Measurements from ENCODE around the gene GRPEL1. TPM values are rescaled to one million over a fixed set of nuclear protein-coding genes. Genes with fewer than 3 reads are reported as not detected.
"Not testable (repeated sequence)": the region's sequence is repeated elsewhere in the genome, so short reads cannot be mapped to it uniquely, and the experiment has no call there.

Gene GRPEL1
- total RNA-seq, 1 experiment from 2014 or later: 40.7 TPM

DNA sequence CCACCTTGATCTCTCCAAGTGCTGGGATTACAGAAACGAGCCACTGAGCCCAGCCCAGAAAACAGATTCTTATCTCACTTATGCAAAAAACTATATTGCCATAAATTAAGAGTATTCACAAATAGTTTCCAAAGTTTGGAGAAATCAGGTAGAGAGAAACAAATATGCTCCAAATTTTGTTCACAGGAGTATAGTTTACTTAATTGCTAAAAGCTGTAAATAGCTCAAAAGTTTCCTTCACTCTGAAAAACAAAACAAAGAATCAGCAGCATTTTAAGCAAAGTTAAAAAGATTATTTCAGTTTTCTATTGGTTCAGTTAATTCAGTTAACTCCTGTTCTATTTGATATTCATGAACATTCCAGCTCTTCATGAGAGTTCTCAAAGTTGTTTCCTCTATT lies 18.5 kb upstream of the GRPEL1 start:
- no peak overlapping the region for H2AFZ ChIP-seq (ENCODE audit: low read length)
- no peak overlapping the region for H2BK120ac ChIP-seq (ENCODE audit: low read depth, low read length, poor library complexity, severe bottlenecking)
- H3K27ac ChIP-seq (ENCODE audit: insufficient read length, low read depth, low read length): no peak overlapping the region
- no peak overlapping the region for H2BK15ac ChIP-seq (ENCODE audit: low read depth, low read length)
- H3K4me1 ChIP-seq (ENCODE audit: insufficient read depth, low read length): no peaks in the 10 kb centered on the region
- no peak overlapping the region for H4K8ac ChIP-seq (replicated peaks; ENCODE audit: insufficient read length, low read depth, low read length)
- no CpG with 5 or more reads among the region's 1 CpG for WGBS (ENCODE audit: extremely low coverage, insufficient read length, low lambda C conversion rate)
- H3T11ph ChIP-seq (ENCODE audit: low read length): no peak overlapping the region
- H3K79me2 ChIP-seq (ENCODE audit: insufficient read depth, low read length): no peaks in the 10 kb centered on the region
- H3K4ac ChIP-seq (ENCODE audit: low read depth, low read length): no peak overlapping the region
- Mint-ChIP-seq H3K27me3 (ENCODE audit: low read depth) (peaks cover 93% of the 10 kb centered on the region), H3K9me3 (peaks cover 17 to 19% of the 10 kb centered on the region in 2 experiments), H3K27ac (no peak overlapping the region), H3K4me1 (peaks cover 10 to 13% of the 10 kb centered on the region in 2 experiments), H3K4me3 (no peak overlapping the region), H3K36me3 (ENCODE audit: insufficient read depth in 1 of 3, low read depth in 3 of 3) (no peaks in the 10 kb centered on the region; a peak in 2 of 7 replicates)
- H3K14ac ChIP-seq (ENCODE audit: insufficient read depth, low read length): no peak overlapping the region
- H2AK5ac ChIP-seq (ENCODE audit: insufficient read length, low read length): no peak overlapping the region
- H2BK12ac ChIP-seq (ENCODE audit: insufficient read length, low read depth, low read length): no peak overlapping the region
- H3K18ac ChIP-seq (ENCODE audit: insufficient read length, low read depth, low read length): no peak overlapping the region
- no peak overlapping the region for H2BK5ac ChIP-seq (ENCODE audit: insufficient read length, low read length)
- no peak overlapping the region for H3K23ac ChIP-seq (ENCODE audit: insufficient read length, low read depth, low read length)
- H3K79me1 ChIP-seq (ENCODE audit: insufficient read depth, low read depth, low read length, poor library complexity, severe bottlenecking): no peaks in the 10 kb centered on the region
- no peak overlapping the region for H3K9ac ChIP-seq (ENCODE audit: extremely low read depth, insufficient read length, low read length)
- H3K4me2 ChIP-seq (ENCODE audit: insufficient read depth, insufficient read length, low read length): no peak overlapping the region
- H3K27me3 ChIP-seq (ENCODE audit: insufficient read depth, low read length): peaks cover 16% of the 10 kb centered on the region; the same call in 1 of the 2 replicates
- no peak for DNase-seq
- no peak overlapping the region for H4K5ac ChIP-seq (ENCODE audit: insufficient read length, low read depth, low read length)
- no peak overlapping the region for H2BK20ac ChIP-seq (ENCODE audit: low read depth, low read length, poor library complexity, severe bottlenecking)
- H4K91ac ChIP-seq (ENCODE audit: insufficient read length, low read depth, low read length): no peak overlapping the region
- no peaks in the 10 kb centered on the region for H3K9me3 ChIP-seq (ENCODE audit: control insufficient read depth, low read depth, low read length)
- TF ChIP-seq, protein P1, sequence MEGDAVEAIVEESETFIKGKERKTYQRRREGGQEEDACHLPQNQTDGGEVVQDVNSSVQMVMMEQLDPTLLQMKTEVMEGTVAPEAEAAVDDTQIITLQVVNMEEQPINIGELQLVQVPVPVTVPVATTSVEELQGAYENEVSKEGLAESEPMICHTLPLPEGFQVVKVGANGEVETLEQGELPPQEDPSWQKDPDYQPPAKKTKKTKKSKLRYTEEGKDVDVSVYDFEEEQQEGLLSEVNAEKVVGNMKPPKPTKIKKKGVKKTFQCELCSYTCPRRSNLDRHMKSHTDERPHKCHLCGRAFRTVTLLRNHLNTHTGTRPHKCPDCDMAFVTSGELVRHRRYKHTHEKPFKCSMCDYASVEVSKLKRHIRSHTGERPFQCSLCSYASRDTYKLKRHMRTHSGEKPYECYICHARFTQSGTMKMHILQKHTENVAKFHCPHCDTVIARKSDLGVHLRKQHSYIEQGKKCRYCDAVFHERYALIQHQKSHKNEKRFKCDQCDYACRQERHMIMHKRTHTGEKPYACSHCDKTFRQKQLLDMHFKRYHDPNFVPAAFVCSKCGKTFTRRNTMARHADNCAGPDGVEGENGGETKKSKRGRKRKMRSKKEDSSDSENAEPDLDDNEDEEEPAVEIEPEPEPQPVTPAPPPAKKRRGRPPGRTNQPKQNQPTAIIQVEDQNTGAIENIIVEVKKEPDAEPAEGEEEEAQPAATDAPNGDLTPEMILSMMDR (conservative IDR thresholded peaks at IDR 0.05): no peak
- H4K20me1 ChIP-seq (ENCODE audit: control insufficient read depth, insufficient read depth, insufficient read length): no peaks in the 10 kb centered on the region
- no peaks in the 10 kb centered on the region for H3K23me2 ChIP-seq (ENCODE audit: insufficient read length, low read depth, low read length, poor library complexity, severe bottlenecking)
- H3K56ac ChIP-seq (ENCODE audit: insufficient read length, low read depth, low read length): no peak overlapping the region

DNA sequence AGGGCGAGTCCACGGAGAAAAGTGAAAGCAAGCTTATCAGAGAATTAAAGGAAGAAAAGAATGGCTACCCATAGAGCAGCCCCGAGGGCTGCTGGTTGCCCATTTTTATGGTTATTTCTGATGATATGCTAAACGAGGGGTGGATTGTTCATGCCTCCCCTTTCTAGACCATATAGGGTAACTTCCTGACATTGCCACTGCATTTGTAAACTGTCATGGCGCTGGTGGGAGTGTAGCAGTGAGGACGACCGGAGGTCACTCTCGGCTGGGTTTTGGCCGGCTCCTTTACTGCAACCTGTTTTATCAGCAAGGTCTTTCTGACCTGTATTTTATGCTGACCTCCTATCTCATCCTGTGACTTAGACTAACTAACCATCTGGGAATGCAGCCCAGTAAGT lies 16.7 kb upstream of the GRPEL1 start:
- H2BK12ac ChIP-seq (ENCODE audit: insufficient read length, low read depth, low read length); H4K5ac ChIP-seq (ENCODE audit: insufficient read length, low read depth, low read length); H3K18ac ChIP-seq (ENCODE audit: insufficient read length, low read depth, low read length); H3K23me2 ChIP-seq (ENCODE audit: insufficient read length, low read depth, low read length, poor library complexity, severe bottlenecking); H3K23ac ChIP-seq (ENCODE audit: insufficient read length, low read depth, low read length); H3K4me2 ChIP-seq (ENCODE audit: insufficient read depth, insufficient read length, low read length); H3K56ac ChIP-seq (ENCODE audit: insufficient read length, low read depth, low read length); H3K79me2 ChIP-seq (ENCODE audit: insufficient read depth, low read length); H4K20me1 ChIP-seq (ENCODE audit: control insufficient read depth, insufficient read depth, insufficient read length); H3K27ac Mint-ChIP-seq; H2BK5ac ChIP-seq (ENCODE audit: insufficient read length, low read length); H3K27ac ChIP-seq (ENCODE audit: insufficient read length, low read depth, low read length); H3K4me3 Mint-ChIP-seq; H2BK15ac ChIP-seq (ENCODE audit: low read depth, low read length); H3K4ac ChIP-seq (ENCODE audit: low read depth, low read length); H3K27me3 ChIP-seq (ENCODE audit: insufficient read depth, low read length); DNase-seq; H3K79me1 ChIP-seq (ENCODE audit: insufficient read depth, low read depth, low read length, poor library complexity, severe bottlenecking); H3K14ac ChIP-seq (ENCODE audit: insufficient read depth, low read length); H3K9me3 ChIP-seq (ENCODE audit: control insufficient read depth, low read depth, low read length); H4K91ac ChIP-seq (ENCODE audit: insufficient read length, low read depth, low read length); H2AFZ ChIP-seq (ENCODE audit: low read length); H3K4me1 ChIP-seq (ENCODE audit: insufficient read depth, low read length); H2AK5ac ChIP-seq (ENCODE audit: insufficient read length, low read length); H3T11ph ChIP-seq (ENCODE audit: low read length); H2BK20ac ChIP-seq (ENCODE audit: low read depth, low read length, poor library complexity, severe bottlenecking); H2BK120ac ChIP-seq (ENCODE audit: low read depth, low read length, poor library complexity, severe bottlenecking); H4K8ac ChIP-seq (replicated peaks; ENCODE audit: insufficient read length, low read depth, low read length); H3K36me3 Mint-ChIP-seq (ENCODE audit: insufficient read depth in 1 of 3, low read depth in 3 of 3); H3K9ac ChIP-seq (ENCODE audit: extremely low read depth, insufficient read length, low read length): not testable (repeated sequence)
- peaks cover 96% of the 10 kb centered on the region for H3K27me3 Mint-ChIP-seq (ENCODE audit: low read depth)
- H3K9me3 Mint-ChIP-seq: peaks cover 24 to 29% of the 10 kb centered on the region in 2 experiments
- H3K4me1 Mint-ChIP-seq: peaks cover 10 to 13% of the 10 kb centered on the region in 2 experiments
- WGBS (ENCODE audit: extremely low coverage, insufficient read length, low lambda C conversion rate): no CpG with 5 or more reads among the region's 9 CpGs

All from H9 (cell line).